Progenitor cell of endocrine pancreas (in vitro differentiated cells): ENCODE measurements around the gene OLFML1. TPM values are rescaled to one million over a fixed set of nuclear protein-coding genes. Genes with fewer than 3 reads are reported as not detected.

ENCODE experiments used
- DNase-seq: peaks from one replicate; pipeline ENCODE4 v3.0.0; 2021; ENCODE audit warnings: low spot score; ENCODE audit not compliant: unreplicated experiment
- H3K27ac Mint-ChIP-seq: 2 replicates; pipeline ENCODE4 v1.8.0; 2021; ENCODE audit warnings: mild to moderate bottlenecking, moderate library complexity, mixed read lengths
- H3K27me3 Mint-ChIP-seq: 2 replicates; pipeline ENCODE4 v1.8.0; 2021; ENCODE audit warnings: mixed read lengths
- H3K36me3 Mint-ChIP-seq: 2 replicates; pipeline ENCODE4 v1.8.0; 2022; ENCODE audit warnings: mixed read lengths; ENCODE audit not compliant: insufficient read depth
- H3K4me1 Mint-ChIP-seq: 2 replicates; pipeline ENCODE4 v1.8.0; 2021; ENCODE audit warnings: low read depth, mixed read lengths
- H3K4me3 Mint-ChIP-seq: 2 replicates; pipeline ENCODE4 v1.8.0; 2021; ENCODE audit warnings: low read depth, mild to moderate bottlenecking, moderate library complexity, mixed read lengths
- H3K9me3 Mint-ChIP-seq: 2 replicates; pipeline ENCODE4 v1.8.0; 2021; ENCODE audit warnings: low read depth, mixed read lengths
- long read RNA-seq: library from polyadenylated mRNA; unstranded; transcript quantifications from one replicate; pipeline ENCODE4 v2.0.0, GENCODE V29; 2020
- total RNA-seq: library from RNA; stranded (reverse); gene quantifications from 2 replicates; pipeline ENCODE4 v1.2.1, GENCODE V29; 2021
- TF ChIP-seq, protein P1 (sequence below): fragments of 200-600 bp; sonication (generic); IDR thresholded peaks from one replicate; pipeline ENCODE4 v1.5.0; 2021; ENCODE audit warnings: antibody characterized with exemption, mild to moderate bottlenecking; ENCODE audit not compliant: unreplicated experiment

Gene OLFML1
- total RNA-seq: 0.42 TPM in 1 of 2 replicates, not detected in the other
- long read RNA-seq: 0 reads

DNA sequence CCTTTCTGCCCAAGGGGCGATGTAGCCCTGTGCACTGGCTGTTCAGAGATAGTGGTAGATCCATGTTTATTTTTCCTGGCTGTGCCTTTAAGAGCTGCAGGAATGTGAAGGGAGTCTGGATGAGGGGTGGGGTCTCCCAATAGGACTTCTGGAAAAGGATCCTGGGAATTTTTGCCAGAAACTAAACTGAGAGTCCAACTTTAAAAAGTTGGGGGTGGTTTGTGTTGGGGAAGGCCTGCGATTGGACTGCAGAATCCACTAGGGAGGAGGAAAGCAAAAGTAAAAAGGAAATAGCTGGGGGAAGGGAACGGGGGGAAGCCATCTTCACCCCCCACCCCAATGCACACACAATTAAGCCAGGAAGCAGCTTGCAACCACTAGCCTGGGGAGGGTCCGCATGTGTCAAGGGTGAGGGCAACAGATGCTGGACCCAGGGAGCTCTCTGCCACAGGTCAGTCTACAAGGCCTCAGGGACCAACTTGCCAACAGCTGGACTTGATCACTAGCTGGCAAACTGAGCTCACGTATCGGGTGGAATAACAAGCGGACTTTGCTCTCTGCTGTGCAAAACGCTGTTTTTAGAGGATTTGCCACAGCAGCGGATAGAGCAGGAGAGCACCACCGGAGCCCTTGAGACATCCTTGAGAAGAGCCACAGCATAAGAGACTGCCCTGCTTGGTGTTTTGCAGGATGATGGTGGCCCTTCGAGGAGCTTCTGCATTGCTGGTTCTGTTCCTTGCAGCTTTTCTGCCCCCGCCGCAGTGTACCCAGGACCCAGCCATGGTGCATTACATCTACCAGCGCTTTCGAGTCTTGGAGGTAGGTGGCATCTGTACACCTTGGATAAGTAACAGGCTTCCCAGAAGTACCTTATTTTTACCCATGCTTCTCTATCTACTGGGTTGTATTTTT, at the start of gene OLFML1:
OLFML1 (plus strand) TSS at position 321 of the 912 bp plus-strand sequence; CDS start at position 691, 370 bp downstream.
- H3K36me3 Mint-ChIP-seq: no peaks in the 10 kb centered on the region
- no peak within 1 kb of the TSS for H3K27ac Mint-ChIP-seq
- peaks cover 9% of the 10 kb centered on the region for H3K4me1 Mint-ChIP-seq
- H3K27me3 Mint-ChIP-seq: no peaks in the 10 kb centered on the region
- TF ChIP-seq, protein P1, sequence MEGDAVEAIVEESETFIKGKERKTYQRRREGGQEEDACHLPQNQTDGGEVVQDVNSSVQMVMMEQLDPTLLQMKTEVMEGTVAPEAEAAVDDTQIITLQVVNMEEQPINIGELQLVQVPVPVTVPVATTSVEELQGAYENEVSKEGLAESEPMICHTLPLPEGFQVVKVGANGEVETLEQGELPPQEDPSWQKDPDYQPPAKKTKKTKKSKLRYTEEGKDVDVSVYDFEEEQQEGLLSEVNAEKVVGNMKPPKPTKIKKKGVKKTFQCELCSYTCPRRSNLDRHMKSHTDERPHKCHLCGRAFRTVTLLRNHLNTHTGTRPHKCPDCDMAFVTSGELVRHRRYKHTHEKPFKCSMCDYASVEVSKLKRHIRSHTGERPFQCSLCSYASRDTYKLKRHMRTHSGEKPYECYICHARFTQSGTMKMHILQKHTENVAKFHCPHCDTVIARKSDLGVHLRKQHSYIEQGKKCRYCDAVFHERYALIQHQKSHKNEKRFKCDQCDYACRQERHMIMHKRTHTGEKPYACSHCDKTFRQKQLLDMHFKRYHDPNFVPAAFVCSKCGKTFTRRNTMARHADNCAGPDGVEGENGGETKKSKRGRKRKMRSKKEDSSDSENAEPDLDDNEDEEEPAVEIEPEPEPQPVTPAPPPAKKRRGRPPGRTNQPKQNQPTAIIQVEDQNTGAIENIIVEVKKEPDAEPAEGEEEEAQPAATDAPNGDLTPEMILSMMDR: no peak
- no peaks in the 10 kb centered on the region for H3K9me3 Mint-ChIP-seq
- no peak within 1 kb of the TSS for H3K4me3 Mint-ChIP-seq
- no peak for DNase-seq

DNA sequence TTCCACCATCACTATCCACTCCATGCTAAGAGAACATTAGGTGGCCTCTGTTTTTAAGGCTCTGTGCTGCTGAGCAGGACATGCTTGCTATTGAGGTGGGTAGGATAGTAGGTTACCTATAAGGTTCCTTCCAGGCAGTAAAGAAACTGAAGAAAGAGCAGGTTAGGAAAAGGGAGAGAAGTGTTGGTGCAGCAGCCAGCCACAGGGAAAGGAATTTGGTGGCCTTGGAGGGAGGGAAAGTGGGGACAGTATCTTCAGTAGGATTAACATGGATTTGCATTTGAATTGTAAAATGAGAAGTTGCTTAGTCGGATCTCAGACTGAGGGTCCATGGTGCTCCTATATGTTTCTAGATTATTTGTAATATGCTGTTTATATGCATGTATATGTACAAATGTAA, 49.2 kb upstream of the OLFML1 start:
- TF ChIP-seq, protein P1: no peak
- Mint-ChIP-seq H3K4me3 (no peak overlapping the region), H3K27ac (no peak overlapping the region), H3K9me3 (no peaks in the 10 kb centered on the region), H3K27me3 (no peaks in the 10 kb centered on the region), H3K36me3 (no peaks in the 10 kb centered on the region), H3K4me1 (no peaks in the 10 kb centered on the region)
- DNase-seq: no peak

DNA sequence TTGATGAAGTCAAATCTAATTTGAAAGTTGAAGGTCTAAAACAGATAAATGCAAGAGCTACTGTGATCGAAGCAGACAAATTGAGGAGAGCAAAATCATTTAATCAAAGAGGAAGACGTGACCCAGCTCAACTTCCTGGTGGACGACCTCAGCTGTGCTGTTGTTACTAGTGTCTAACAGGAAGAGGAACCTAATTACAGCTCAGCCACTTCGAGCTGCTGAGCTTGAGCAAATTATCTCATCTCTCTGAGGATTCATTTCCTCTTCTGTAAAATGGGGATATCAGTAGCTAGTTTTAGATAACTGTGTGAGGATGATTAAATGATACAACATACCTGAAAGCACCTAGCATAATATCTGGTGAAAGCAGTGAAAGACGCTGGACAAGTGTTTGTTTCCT, 48.6 kb upstream of the OLFML1 start:
- no peaks in the 10 kb centered on the region for H3K4me1 Mint-ChIP-seq

DNA sequence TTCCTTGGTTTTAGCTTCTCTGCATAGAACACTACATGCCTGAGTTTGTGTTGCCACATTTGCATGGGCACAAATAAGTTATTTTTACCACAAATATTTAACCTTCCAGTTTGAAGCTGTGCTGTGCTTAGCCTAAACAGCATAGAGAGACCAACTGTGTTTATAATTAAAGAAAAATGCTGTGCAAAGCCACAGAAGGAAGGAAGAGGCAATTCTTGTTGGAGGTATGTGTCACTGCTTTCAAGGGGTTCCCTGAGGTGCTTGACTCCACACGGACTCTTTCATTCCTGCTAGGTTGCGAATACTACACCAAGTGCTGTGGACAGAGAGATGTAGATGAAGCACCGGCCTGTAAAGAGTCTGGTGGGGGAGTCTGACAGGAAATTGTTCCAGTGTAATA, 47.6 kb upstream of the OLFML1 start:
- H3K27ac Mint-ChIP-seq: no peak overlapping the region
- H3K36me3 Mint-ChIP-seq: no peaks in the 10 kb centered on the region
- DNase-seq: no peak
- H3K4me1 Mint-ChIP-seq: no peaks in the 10 kb centered on the region
- no peak overlapping the region for H3K4me3 Mint-ChIP-seq
- no peaks in the 10 kb centered on the region for H3K9me3 Mint-ChIP-seq
- no peaks in the 10 kb centered on the region for H3K27me3 Mint-ChIP-seq
- TF ChIP-seq, protein P1: no peak

More for the DNA sequence above, 48.6 kb upstream of the OLFML1 start:
- no peak overlapping the region for H3K27ac Mint-ChIP-seq
- TF ChIP-seq, protein P1: no peak
- H3K27me3 Mint-ChIP-seq: no peaks in the 10 kb centered on the region
- no peak overlapping the region for H3K4me3 Mint-ChIP-seq
- no peak for DNase-seq
- no peaks in the 10 kb centered on the region for H3K36me3 Mint-ChIP-seq
- no peaks in the 10 kb centered on the region for H3K9me3 Mint-ChIP-seq

DNA sequence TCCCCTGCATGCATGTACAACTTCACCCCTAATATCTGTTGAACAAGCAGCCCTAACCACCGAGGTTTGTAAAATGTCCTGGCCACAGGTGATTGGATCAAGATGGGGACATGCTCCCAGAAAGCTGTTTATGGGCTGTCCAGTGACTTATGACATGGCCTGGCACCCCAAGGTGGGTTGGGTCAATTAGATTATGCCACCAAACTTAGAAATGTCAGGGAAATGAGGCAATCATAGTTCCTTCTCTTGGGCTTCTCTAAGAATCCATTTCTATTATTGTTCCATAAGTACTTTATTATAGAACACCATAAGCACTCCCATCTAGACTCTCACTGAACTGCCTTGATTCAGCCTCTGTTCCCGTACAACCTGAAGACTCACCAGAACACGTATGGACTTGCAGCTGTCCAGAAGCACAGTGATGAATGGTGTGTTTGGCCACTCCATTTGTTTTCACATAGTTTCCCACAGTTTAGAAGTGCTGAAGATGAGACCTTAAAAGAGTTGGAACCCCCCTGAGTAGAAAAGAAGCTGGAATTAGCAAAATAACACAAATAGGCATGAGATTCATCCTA, 45.5 kb upstream of the OLFML1 start:
- no peaks in the 10 kb centered on the region for H3K27me3 Mint-ChIP-seq
- no peak for DNase-seq
- H3K27ac Mint-ChIP-seq: no peak overlapping the region
- TF ChIP-seq, protein P1: no peak
- H3K4me1 Mint-ChIP-seq: no peaks in the 10 kb centered on the region
- no peak overlapping the region for H3K4me3 Mint-ChIP-seq
- no peaks in the 10 kb centered on the region for H3K9me3 Mint-ChIP-seq
- H3K36me3 Mint-ChIP-seq: no peaks in the 10 kb centered on the region
